SK-N-MC (cell line): Measurements from ENCODE around the gene KDM4B.

ENCODE experiments used
- EZH2 ChIP-seq: fragments of 200-600 bp; sonication (generic); IDR thresholded peaks from one replicate; pipeline ENCODE4 v1.6.1; 2017; ENCODE audit warnings: antibody characterized with exemption
- POLR2AphosphoS5 ChIP-seq: IDR thresholded peaks from 2 replicates; pipeline ENCODE4 v1.6.1; 2012; ENCODE audit warnings: mild to moderate bottlenecking, low read depth, low read length, borderline replicate concordance

DNA sequence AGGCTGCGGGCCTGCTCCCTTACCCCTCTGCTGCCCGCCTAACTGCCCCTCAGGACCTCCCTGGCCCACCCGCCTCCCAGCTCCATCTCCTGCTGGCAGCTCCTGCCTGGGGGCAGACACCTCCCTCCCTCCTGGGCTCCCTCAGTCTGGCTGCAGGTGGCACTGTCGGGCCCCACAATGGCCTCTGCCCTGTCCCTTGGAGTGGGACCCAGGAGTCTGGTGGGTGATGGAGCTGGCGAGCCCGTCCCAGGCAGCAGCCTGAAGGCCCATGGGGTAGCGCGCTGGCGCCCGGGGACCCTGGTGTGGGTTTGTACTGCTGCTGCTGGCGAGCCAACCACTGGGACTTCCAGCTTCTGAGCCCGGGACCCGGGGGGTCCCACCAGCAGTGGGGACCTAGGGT is 83.6 kb downstream of the KDM4B start:
- TF ChIP-seq EZH2, result no peak
- TF ChIP-seq POLR2AphosphoS5, result no peak
